HCT116 (cell line): ENCODE data around the gene CHRND. TPM values are rescaled to one million over a fixed set of nuclear protein-coding genes. Genes with fewer than 3 reads are reported as not detected.

Experiments
- ATAC-seq: fragments of 200-7000 bp; cut with Tn5 transposase; 2 replicates; pipeline ENCODE4 v1.9.1; 2020; ENCODE audit warnings: mild to moderate bottlenecking, moderate library complexity
- BruUV-seq: library from RNA; stranded (reverse); fragments of 400-500 nt; replicated peaks from 2 replicates; lab custom pipeline; 2021; lab: Mats Ljungman, UMichigan
- CTCF ChIA-PET: fragments of 300-600 bp; sonication (Branson Sonifier 250); formaldehyde crosslinking; loops from one replicate; lab custom pipeline; 2021; ENCODE audit warnings: antibody characterized with exemption; lab: Charles Lee
- POLR2A ChIA-PET: fragments of 300-600, 350-600 bp; sonication (Branson Sonifier 250); formaldehyde crosslinking; loops from one replicate; lab custom pipeline; 2021; ENCODE audit warnings: antibody characterized with exemption; lab: Charles Lee
- RAD21 ChIA-PET, 2 experiments: fragments of 300-600 bp; sonication (Branson Sonifier 250); formaldehyde crosslinking; loops; one replicate each; lab custom pipeline; 2023; ENCODE audit warnings: low total read pairs in 2 of 2; ENCODE audit not compliant: uncharacterized antibody in 2 of 2, unreplicated experiment in 2 of 2, low non-redundant PET in 1 of 2; lab: Charles Lee
- DNase-seq: peaks from one replicate; pipeline ENCODE4 v3.0.0-alpha.2; 2010; ENCODE audit warnings: low read depth, low spot score
- H2AFZ ChIP-seq: fragments of 200-600 bp; shearing (Covaris generic), sonication (generic); 2 replicates; pipeline ENCODE4 v1.6.1; 2017; ENCODE audit warnings: low read depth, mixed run types, mixed read lengths, antibody characterized with exemption, low read length; ENCODE audit not compliant: poor library complexity, severe bottlenecking
- H3K27ac ChIP-seq: 2 replicates; pipeline ENCODE4 v1.5.1; 2012; ENCODE audit warnings: low read depth, low read length
- H3K27me3 ChIP-seq: fragments of 200-600 bp; sonication (generic); 2 replicates; pipeline ENCODE4 v1.6.1; 2016; ENCODE audit warnings: mixed run types, low read length, mixed read lengths; ENCODE audit not compliant: insufficient read depth
- H3K36me3 ChIP-seq, 2 experiments: fragments of 200-500 bp in 1 of 2; fragments of 200-600 bp in 1 of 2; sonication (Bioruptor generic) in 1 of 2; sonication (generic) in 1 of 2; 2 replicates each; pipeline versions ENCODE4 v1.5.1 to v1.6.1; 2014 to 2016; ENCODE audit warnings: low read length in 2 of 2, inconsistent platforms in 1 of 2, mixed read lengths in 1 of 2, mixed run types in 1 of 2; ENCODE audit not compliant: insufficient read depth in 2 of 2, control insufficient read depth in 1 of 2
- H3K4me1 ChIP-seq, 2 experiments: fragments of 200-600 bp in 1 of 2; sonication (generic) in 1 of 2; 2 replicates each; pipeline versions ENCODE4 v1.5.1 to v1.6.1; 2012 to 2017; ENCODE audit warnings: low read length in 2 of 2, inconsistent platforms in 1 of 2, mild to moderate bottlenecking in 1 of 2, mixed read lengths in 1 of 2, mixed run types in 1 of 2, moderate library complexity in 1 of 2; ENCODE audit not compliant: insufficient read depth in 2 of 2, control insufficient read depth in 1 of 2
- H3K4me2 ChIP-seq: fragments of 200-600 bp; sonication (generic); 2 replicates; pipeline ENCODE4 v1.6.1; 2017; ENCODE audit warnings: mixed run types, low read length, mixed read lengths
- H3K4me3 ChIP-seq, 2 experiments: fragments of 200-600 bp in 1 of 2; sonication (generic) in 1 of 2; replicated peaks in 1 of 2; 2 replicates each; pipeline ENCODE4 v1.5.1; 2011 to 2016; ENCODE audit warnings: low read length in 2 of 2, control low read depth in 1 of 2, low read depth in 1 of 2, mild to moderate bottlenecking in 1 of 2, mixed read lengths in 1 of 2, mixed run types in 1 of 2
- H3K79me2 ChIP-seq: fragments of 200-600 bp; sonication (generic); 2 replicates; pipeline ENCODE4 v1.6.1; 2017; ENCODE audit warnings: mild to moderate bottlenecking, mixed run types, low read length, moderate library complexity, mixed read lengths; ENCODE audit not compliant: insufficient read depth
- H3K9ac ChIP-seq: fragments of 200-600 bp; sonication (generic); 2 replicates; pipeline ENCODE4 v1.6.1; 2016; ENCODE audit warnings: low read length, mixed read lengths
- H3K9me2 ChIP-seq: fragments of 200-600 bp; sonication (generic), shearing (Covaris generic); 2 replicates; pipeline ENCODE4 v1.6.1; 2017; ENCODE audit warnings: mixed run types, mild to moderate bottlenecking, moderate library complexity; ENCODE audit not compliant: insufficient read depth
- H3K9me3 ChIP-seq, 2 experiments: fragments of 200-500 bp in 1 of 2; fragments of 200-600 bp in 1 of 2; sonication (Bioruptor generic) in 1 of 2; sonication (generic) in 1 of 2; 2 replicates each; pipeline ENCODE4 v1.6.1; 2014 to 2017; ENCODE audit warnings: low read length in 2 of 2, mixed read lengths in 2 of 2, inconsistent platforms in 1 of 2, low read depth in 1 of 2, mild to moderate bottlenecking in 1 of 2, mixed run types in 1 of 2, moderate library complexity in 1 of 2; ENCODE audit not compliant: control insufficient read depth in 1 of 2, insufficient read depth in 1 of 2
- H4K20me1 ChIP-seq: fragments of 200-600 bp; sonication (generic), shearing (Covaris generic); 2 replicates; pipeline ENCODE4 v1.6.1; 2017; ENCODE audit warnings: mixed run types, mild to moderate bottlenecking, moderate library complexity; ENCODE audit not compliant: insufficient read depth
- CEBPB ChIP-seq: IDR thresholded peaks from 2 replicates; pipeline ENCODE4 v1.6.1; 2012; ENCODE audit warnings: low read depth
- EGR1 ChIP-seq: IDR thresholded peaks from 2 replicates; pipeline ENCODE4 v1.6.1; 2012; ENCODE audit warnings: low read depth
- ELF1 ChIP-seq: IDR thresholded peaks from 2 replicates; pipeline ENCODE4 v1.6.1; 2012; ENCODE audit warnings: low read depth, borderline replicate concordance
- EZH2 ChIP-seq: fragments of 200-600 bp; sonication (generic); IDR thresholded peaks from 2 replicates; pipeline ENCODE4 v1.6.1; 2017; ENCODE audit warnings: antibody characterized with exemption, mixed run types
- EZH2phosphoT487 ChIP-seq: fragments of 200-600 bp; IDR thresholded peaks from 2 replicates; pipeline ENCODE4 v1.6.1; 2018; ENCODE audit warnings: antibody characterized with exemption, borderline replicate concordance
- POLR2A ChIP-seq: IDR thresholded peaks from 2 replicates; pipeline ENCODE4 v1.7.0; 2011; ENCODE audit warnings: borderline replicate concordance; ENCODE audit not compliant: insufficient read depth, insufficient read length; ENCODE audit errors: extremely low read depth
- POLR2AphosphoS5 ChIP-seq: IDR thresholded peaks from 2 replicates; pipeline ENCODE4 v1.6.1; 2011; ENCODE audit warnings: mild to moderate bottlenecking, low read depth, low read length, moderate library complexity
- RAD21 ChIP-seq: IDR thresholded peaks from 2 replicates; pipeline ENCODE4 v1.6.1; 2012; ENCODE audit warnings: low read depth, mild to moderate bottlenecking
- SP1 ChIP-seq: IDR thresholded peaks from 2 replicates; pipeline ENCODE4 v1.6.1; 2012; ENCODE audit warnings: low read depth
- YY1 ChIP-seq: IDR thresholded peaks from 2 replicates; pipeline ENCODE4 v1.6.1; 2011; ENCODE audit warnings: low read length, low read depth, moderate library complexity, mild to moderate bottlenecking; ENCODE audit not compliant: insufficient replicate concordance; ENCODE audit errors: extremely low read depth
- ZFX ChIP-seq: fragments of 450-650 bp; IDR thresholded peaks from 2 replicates; pipeline ENCODE4 v1.6.1; 2017
- ZNF274 ChIP-seq: fragments of 200-500 bp; sonication (Bioruptor generic); IDR thresholded peaks from 2 replicates; pipeline ENCODE4 v1.6.1; 2014; ENCODE audit warnings: mild to moderate bottlenecking, low read depth, low read length, inconsistent platforms
- intact Hi-C: fragments of 100-400 bp; cut with micrococcal nuclease; formaldehyde crosslinking; loops from 2 replicates; pipeline ENCODE4 v1.10.0; 2022
- total RNA-seq: library from RNA; stranded (reverse); gene quantifications from one replicate; pipeline ENCODE4 v1.2.1, GENCODE V29; 2021; ENCODE audit not compliant: unreplicated experiment
- TF ChIP-seq, protein P1 (sequence below): IDR thresholded peaks from 2 replicates; pipeline ENCODE4 v1.6.1; 2012
- TF ChIP-seq, protein P2 (sequence below): IDR thresholded peaks from 2 replicates; pipeline ENCODE4 v1.6.1; 2012; ENCODE audit warnings: low read depth
- TF ChIP-seq, protein P3 (sequence below): IDR thresholded peaks from 2 replicates; pipeline ENCODE4 v1.6.1; 2011; ENCODE audit warnings: mild to moderate bottlenecking, low read length, moderate library complexity; ENCODE audit not compliant: insufficient replicate concordance; ENCODE audit errors: extremely low read depth
- TF ChIP-seq, protein P4 (sequence below): IDR thresholded peaks from 2 replicates; pipeline ENCODE4 v1.6.1; 2012

Gene CHRND
- total RNA-seq, 1 experiment from 2014 or later: not detected

DNA sequence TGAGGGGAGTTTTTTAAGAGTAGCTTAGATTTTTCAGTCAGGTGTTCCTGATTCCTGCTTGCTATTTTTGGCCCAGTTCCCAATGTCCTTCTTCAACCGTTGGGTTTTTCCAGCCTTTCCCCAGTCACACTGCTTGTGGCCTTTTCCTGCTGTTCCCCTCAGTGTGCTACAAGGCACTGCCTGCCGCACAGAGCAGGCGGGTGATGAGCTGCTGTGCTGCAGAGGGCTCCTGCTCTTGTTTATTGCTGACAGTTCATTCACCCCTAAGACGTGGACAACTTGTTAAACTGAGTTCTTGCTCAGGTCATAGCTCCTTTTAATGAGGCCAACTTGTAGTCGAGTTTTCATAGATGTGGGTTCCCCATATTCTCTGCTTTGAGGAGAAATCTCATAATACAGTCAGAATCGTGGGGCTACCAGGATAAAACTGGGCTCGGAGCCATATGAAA is 45.1 kb downstream of the CHRND start:
- Histone ChIP-seq H2AFZ (no peak overlapping the region), H3K27me3 (no peaks in the 10 kb centered on the region), H3K4me1 (peaks cover 15 to 23% of the 10 kb centered on the region in 2 experiments), H3K79me2 (no peaks in the 10 kb centered on the region), H3K36me3 (peaks cover 13 to 37% of the 10 kb centered on the region in 2 experiments; a peak in 3 of 4 replicates), H3K9ac (no peak overlapping the region), H3K4me3 (no peak overlapping the region), H4K20me1 (no peaks in the 10 kb centered on the region), H3K9me3 (no peaks in the 10 kb centered on the region), H3K27ac (no peak overlapping the region), H3K4me2 (no peak overlapping the region), H3K9me2 (no peaks in the 10 kb centered on the region)
- intact Hi-C loops: no loop called here
- DNase-seq: no peak
- CTCF ChIA-PET: no interaction called here
- RAD21 ChIA-PET: no interaction called here
- ATAC-seq: no peak
- TF ChIP-seq ZNF274 (no peak), POLR2A (no peak), EGR1 (no peak), ELF1 (no peak), EZH2phosphoT487 (no peak), POLR2AphosphoS5 (no peak), CEBPB (no peak), EZH2 (no peak), SP1 (no peak), ZFX (no peak), YY1 (no peak), RAD21 (no peak)
- TF ChIP-seq, protein P1, sequence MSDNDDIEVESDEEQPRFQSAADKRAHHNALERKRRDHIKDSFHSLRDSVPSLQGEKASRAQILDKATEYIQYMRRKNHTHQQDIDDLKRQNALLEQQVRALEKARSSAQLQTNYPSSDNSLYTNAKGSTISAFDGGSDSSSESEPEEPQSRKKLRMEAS: no peak
- TF ChIP-seq, protein P2, sequence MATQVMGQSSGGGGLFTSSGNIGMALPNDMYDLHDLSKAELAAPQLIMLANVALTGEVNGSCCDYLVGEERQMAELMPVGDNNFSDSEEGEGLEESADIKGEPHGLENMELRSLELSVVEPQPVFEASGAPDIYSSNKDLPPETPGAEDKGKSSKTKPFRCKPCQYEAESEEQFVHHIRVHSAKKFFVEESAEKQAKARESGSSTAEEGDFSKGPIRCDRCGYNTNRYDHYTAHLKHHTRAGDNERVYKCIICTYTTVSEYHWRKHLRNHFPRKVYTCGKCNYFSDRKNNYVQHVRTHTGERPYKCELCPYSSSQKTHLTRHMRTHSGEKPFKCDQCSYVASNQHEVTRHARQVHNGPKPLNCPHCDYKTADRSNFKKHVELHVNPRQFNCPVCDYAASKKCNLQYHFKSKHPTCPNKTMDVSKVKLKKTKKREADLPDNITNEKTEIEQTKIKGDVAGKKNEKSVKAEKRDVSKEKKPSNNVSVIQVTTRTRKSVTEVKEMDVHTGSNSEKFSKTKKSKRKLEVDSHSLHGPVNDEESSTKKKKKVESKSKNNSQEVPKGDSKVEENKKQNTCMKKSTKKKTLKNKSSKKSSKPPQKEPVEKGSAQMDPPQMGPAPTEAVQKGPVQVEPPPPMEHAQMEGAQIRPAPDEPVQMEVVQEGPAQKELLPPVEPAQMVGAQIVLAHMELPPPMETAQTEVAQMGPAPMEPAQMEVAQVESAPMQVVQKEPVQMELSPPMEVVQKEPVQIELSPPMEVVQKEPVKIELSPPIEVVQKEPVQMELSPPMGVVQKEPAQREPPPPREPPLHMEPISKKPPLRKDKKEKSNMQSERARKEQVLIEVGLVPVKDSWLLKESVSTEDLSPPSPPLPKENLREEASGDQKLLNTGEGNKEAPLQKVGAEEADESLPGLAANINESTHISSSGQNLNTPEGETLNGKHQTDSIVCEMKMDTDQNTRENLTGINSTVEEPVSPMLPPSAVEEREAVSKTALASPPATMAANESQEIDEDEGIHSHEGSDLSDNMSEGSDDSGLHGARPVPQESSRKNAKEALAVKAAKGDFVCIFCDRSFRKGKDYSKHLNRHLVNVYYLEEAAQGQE: no peak
- TF ChIP-seq, protein P3, sequence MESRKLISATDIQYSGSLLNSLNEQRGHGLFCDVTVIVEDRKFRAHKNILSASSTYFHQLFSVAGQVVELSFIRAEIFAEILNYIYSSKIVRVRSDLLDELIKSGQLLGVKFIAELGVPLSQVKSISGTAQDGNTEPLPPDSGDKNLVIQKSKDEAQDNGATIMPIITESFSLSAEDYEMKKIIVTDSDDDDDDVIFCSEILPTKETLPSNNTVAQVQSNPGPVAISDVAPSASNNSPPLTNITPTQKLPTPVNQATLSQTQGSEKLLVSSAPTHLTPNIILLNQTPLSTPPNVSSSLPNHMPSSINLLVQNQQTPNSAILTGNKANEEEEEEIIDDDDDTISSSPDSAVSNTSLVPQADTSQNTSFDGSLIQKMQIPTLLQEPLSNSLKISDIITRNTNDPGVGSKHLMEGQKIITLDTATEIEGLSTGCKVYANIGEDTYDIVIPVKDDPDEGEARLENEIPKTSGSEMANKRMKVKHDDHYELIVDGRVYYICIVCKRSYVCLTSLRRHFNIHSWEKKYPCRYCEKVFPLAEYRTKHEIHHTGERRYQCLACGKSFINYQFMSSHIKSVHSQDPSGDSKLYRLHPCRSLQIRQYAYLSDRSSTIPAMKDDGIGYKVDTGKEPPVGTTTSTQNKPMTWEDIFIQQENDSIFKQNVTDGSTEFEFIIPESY: no peak
- TF ChIP-seq, protein P4, sequence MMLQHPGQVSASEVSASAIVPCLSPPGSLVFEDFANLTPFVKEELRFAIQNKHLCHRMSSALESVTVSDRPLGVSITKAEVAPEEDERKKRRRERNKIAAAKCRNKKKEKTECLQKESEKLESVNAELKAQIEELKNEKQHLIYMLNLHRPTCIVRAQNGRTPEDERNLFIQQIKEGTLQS: no peak
- POLR2A ChIA-PET: no interaction called here
- no TSS peak for BruUV-seq
